GM19099 (cell line): Measurements from ENCODE around the gene PKP1.

Experiments used
- POLR2A ChIP-seq: IDR thresholded peaks from 3 replicates; pipeline ENCODE4 v1.6.1; 2011; ENCODE audit warnings: low read depth; ENCODE audit not compliant: insufficient read length; ENCODE audit errors: extremely low read depth

PKP1 gene

GRCh38 chr1:201310251-201310985 lies 27.1 kb downstream of the PKP1 start:
- TF ChIP-seq POLR2A, result no peak

- no peak for TF ChIP-seq POLR2A
These were observed 27.7 kb downstream of the PKP1 start for GRCh38 chr1:201310986-201311355.

GRCh38 chr1:201311356-201312011 lies 28.2 kb downstream of the PKP1 start:
- no peak for TF ChIP-seq POLR2A

DNA sequence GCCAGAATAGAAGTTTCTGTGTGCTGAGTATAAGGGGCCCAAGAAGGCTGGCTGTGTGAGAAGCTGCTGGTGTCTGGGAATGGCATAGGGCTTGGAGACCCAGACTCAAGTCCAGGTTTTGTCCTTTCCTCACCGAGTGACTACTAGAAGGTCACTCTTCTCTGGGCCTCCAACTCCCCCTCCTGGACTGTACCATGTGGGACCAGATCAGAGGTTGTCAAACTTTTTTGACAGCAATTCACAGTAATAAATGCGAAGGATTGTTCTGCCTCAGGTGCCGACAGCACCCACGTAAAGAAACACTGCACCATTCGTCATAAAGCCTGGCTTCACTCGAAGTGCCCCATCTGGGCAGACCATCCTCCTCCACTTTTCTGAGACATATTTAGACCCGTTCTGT lies 29.0 kb downstream of the PKP1 start:
- no peak for TF ChIP-seq POLR2A

- TF ChIP-seq POLR2A, result no peak
These were observed 29.8 kb downstream of the PKP1 start for GRCh38 chr1:201313086-201313485.

GRCh38 chr1:201316556-201316955 lies 33.2 kb downstream of the PKP1 start:
- TF ChIP-seq POLR2A, result no peak

- TF ChIP-seq POLR2A, result no peak
These were observed 34.2 kb downstream of the PKP1 start for GRCh38 chr1:201317551-201317950.

GRCh38 chr1:201318504-201319340 lies 35.4 kb downstream of the PKP1 start:
- TF ChIP-seq POLR2A, result no peak

DNA sequence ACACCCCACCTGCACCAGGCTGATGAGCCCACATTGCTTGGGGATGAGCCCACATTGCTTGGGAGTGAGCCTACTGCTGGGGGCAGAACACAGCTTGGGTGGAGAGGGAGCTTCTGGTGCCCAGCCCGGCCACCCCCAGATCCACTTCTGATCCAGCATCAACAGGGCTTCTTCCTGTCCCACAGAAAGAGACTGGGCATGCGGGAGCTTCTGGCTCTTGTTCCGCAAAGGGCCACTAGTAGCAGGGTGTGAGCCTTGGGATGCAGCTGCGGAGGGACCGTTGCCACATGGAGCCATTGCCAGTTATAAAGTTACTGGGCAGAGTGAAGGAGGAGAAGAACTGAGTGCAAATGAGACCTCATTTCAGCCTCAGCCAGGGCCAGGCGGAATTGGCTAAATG lies 36.3 kb downstream of the PKP1 start:
- TF ChIP-seq POLR2A, result no peak

- TF ChIP-seq POLR2A, result no peak
These were observed 37.0 kb downstream of the PKP1 start for GRCh38 chr1:201320168-201320788.

GRCh38 chr1:201321826-201322390 lies 38.6 kb downstream of the PKP1 start:
- TF ChIP-seq POLR2A, result no peak

DNA sequence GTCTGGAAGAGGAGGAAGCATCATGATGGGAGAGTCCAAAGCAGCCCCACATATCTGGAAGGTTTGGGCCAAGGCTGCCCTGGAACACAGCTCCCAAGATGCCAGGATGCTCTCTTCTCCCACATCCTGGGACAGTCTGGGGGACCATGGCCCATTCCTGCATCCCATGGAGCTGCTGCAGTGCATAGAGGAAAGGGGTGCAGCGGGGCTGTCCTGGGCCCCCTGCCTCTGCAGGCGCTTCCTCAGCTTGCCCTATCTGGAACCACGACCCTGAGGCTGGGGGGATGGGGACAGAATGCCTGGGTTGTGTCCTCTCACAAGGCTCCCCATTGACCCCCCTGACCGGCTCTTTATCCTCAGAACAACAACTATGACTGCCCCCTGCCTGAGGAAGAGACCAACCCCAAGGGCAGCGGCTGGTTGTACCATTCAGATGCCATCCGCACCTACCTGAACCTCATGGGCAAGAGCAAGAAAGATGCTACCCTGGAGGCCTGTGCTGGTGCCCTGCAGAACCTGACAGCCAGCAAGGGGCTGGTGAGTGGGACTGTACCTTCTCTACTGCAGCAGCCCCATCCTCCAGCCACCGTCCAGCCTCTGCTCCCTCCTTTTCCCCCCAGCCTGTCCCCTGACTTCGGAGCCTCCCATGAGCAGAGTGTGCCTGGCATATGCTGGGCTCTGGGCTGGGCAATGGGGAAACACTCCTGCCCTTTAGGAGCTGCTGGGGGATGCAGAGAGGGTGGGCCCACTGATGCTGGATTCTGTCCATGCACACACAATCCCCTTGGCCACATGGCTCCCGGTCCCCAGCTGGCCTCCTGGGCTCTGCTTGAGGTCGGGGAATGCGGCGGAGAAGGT lies 39.6 kb downstream of the PKP1 start:
- no peak for TF ChIP-seq POLR2A

- TF ChIP-seq POLR2A, result no peak
These were observed 41.0 kb downstream of the PKP1 start for GRCh38 chr1:201324306-201324705.
